CD4-positive, alpha-beta T cell treated with Interferon alpha-2 for 1 hour (primary cell): ENCODE data around the gene CORO7.
"Not testable (repeated sequence)": the region's sequence is repeated elsewhere in the genome, so short reads cannot be mapped to it uniquely, and the experiment has no call there.

Experiments
- DNase-seq, 2 donors: peaks; one replicate each; pipeline ENCODE4 v3.0.0-alpha.2; 2020 to 2022

Gene CORO7

GRCh38 chr16:4399001-4399730, 17.2 kb downstream of the CORO7 start:
- no peak for DNase-seq

GRCh38 chr16:4395055-4395726, 21.2 kb downstream of the CORO7 start:
- no peak for DNase-seq

GRCh38 chr16:4393850-4394249, 22.5 kb downstream of the CORO7 start:
- DNase-seq: not testable (repeated sequence)

- DNase-seq: no peak
These were observed 23.2 kb downstream of the CORO7 start for GRCh38 chr16:4393240-4393600.

GRCh38 chr16:4392382-4393239, 23.8 kb downstream of the CORO7 start:
- no peak for DNase-seq

GRCh38 chr16:4391631-4392381, 24.6 kb downstream of the CORO7 start:
- DNase-seq: no peak

- DNase-seq: no peak
These were observed 25.8 kb downstream of the CORO7 start for GRCh38 chr16:4390266-4391260.

GRCh38 chr16:4389051-4389955, 27.1 kb downstream of the CORO7 start:
- no peak for DNase-seq

- no peak for DNase-seq
These were observed 27.9 kb downstream of the CORO7 start for GRCh38 chr16:4388271-4389021.

- no peak for DNase-seq
These were observed 28.6 kb downstream of the CORO7 start for GRCh38 chr16:4387781-4388180.

GRCh38 chr16:4386951-4387565, 29.3 kb downstream of the CORO7 start:
- DNase-seq: no peak

- DNase-seq: no peak
These were observed 30.0 kb downstream of the CORO7 start for GRCh38 chr16:4386451-4386805.

GRCh38 chr16:4385789-4386450, 30.5 kb downstream of the CORO7 start:
- DNase-seq: no peak

- DNase-seq: no peak
These were observed 31.2 kb downstream of the CORO7 start for GRCh38 chr16:4385066-4385788.

GRCh38 chr16:4384509-4384942, 31.9 kb downstream of the CORO7 start:
- DNase-seq: no peak

GRCh38 chr16:4383591-4384444, 32.6 kb downstream of the CORO7 start:
- no peak for DNase-seq

- no peak for DNase-seq
These were observed 33.5 kb downstream of the CORO7 start for GRCh38 chr16:4382795-4383357.
